SJSA1 (cell line): ENCODE results near the gene RSAD2. TPM values are rescaled to one million over a fixed set of nuclear protein-coding genes. Genes with fewer than 3 reads are reported as not detected.

Source experiments
- DNase-seq, 2 experiments: peaks; one replicate each; pipeline ENCODE4 v3.0.0-alpha.2; 2015 to 2020; ENCODE audit warnings: low spot score in 2 of 2, low read depth in 1 of 2
- H3K27ac ChIP-seq: fragments of 250-450 bp; sonication (Bioruptor Pico); 2 replicates; pipeline ENCODE4 v1.5.1; 2020; ENCODE audit warnings: mild to moderate bottlenecking, moderate library complexity
- H3K27me3 ChIP-seq: fragments of 250-450 bp; sonication (Bioruptor Pico); replicated peaks from 2 replicates; pipeline ENCODE4 v1.5.1; 2020; ENCODE audit warnings: mild to moderate bottlenecking, moderate library complexity
- H3K36me3 ChIP-seq: fragments of 250-450 bp; sonication (Bioruptor Pico); 2 replicates; pipeline ENCODE4 v1.5.1; 2020; ENCODE audit warnings: mild to moderate bottlenecking
- H3K4me1 ChIP-seq: fragments of 250-450 bp; sonication (Bioruptor Pico); replicated peaks from 2 replicates; pipeline ENCODE4 v1.6.1; 2021; ENCODE audit warnings: mild to moderate bottlenecking
- H3K4me3 ChIP-seq: fragments of 250-450 bp; sonication (Bioruptor Pico); 2 replicates; pipeline ENCODE4 v1.5.1; 2020; ENCODE audit warnings: mild to moderate bottlenecking
- H3K9me3 ChIP-seq: fragments of 250-450 bp; sonication (Bioruptor Pico); replicated peaks from 2 replicates; pipeline ENCODE4 v1.5.1; 2020; ENCODE audit warnings: mild to moderate bottlenecking
- total RNA-seq: library from RNA; depleted of rRNA; stranded (reverse); fragments of >200 nt; shearing (Covaris generic); gene quantifications from 2 replicates; pipeline ENCODE4 v1.2.3, GENCODE V29; 2014

Gene RSAD2
- total RNA-seq, 1 experiment from 2014 or later: not detected

- DNase-seq: peak; percentile 71
- H3K4me3 ChIP-seq: no peak overlapping the region
- peaks cover 27% of the 10 kb centered on the region for H3K4me1 ChIP-seq
- no peaks in the 10 kb centered on the region; the same call in 1 of the 2 replicates for H3K36me3 ChIP-seq
- peak overlapping the region; percentile 52 for H3K27ac ChIP-seq
- no peaks in the 10 kb centered on the region for H3K27me3 ChIP-seq
- no peaks in the 10 kb centered on the region for H3K9me3 ChIP-seq
Observed at GRCh38 chr2:6919901-6920742, 42.5 kb downstream of the RSAD2 start.

GRCh38 chr2:6920743-6921064, 43.1 kb downstream of the RSAD2 start:
- DNase-seq: no peak
- Histone ChIP-seq H3K4me3 (no peak overlapping the region), H3K4me1 (peaks cover 27% of the 10 kb centered on the region), H3K9me3 (no peaks in the 10 kb centered on the region), H3K36me3 (no peaks in the 10 kb centered on the region; the same call in 1 of the 2 replicates), H3K27ac (peak overlapping the region; percentile 52), H3K27me3 (no peaks in the 10 kb centered on the region)

GRCh38 chr2:6921321-6921922, 43.8 kb downstream of the RSAD2 start:
- DNase-seq: no peak
- H3K27ac ChIP-seq: no peak overlapping the region
- no peaks in the 10 kb centered on the region for H3K9me3 ChIP-seq
- no peak overlapping the region for H3K4me3 ChIP-seq
- H3K36me3 ChIP-seq: no peaks in the 10 kb centered on the region; the same call in 1 of the 2 replicates
- H3K4me1 ChIP-seq: peaks cover 27% of the 10 kb centered on the region
- no peaks in the 10 kb centered on the region for H3K27me3 ChIP-seq

- Histone ChIP-seq H3K27me3 (no peaks in the 10 kb centered on the region), H3K4me3 (no peak overlapping the region), H3K36me3 (no peaks in the 10 kb centered on the region; the same call in 1 of the 2 replicates), H3K9me3 (no peaks in the 10 kb centered on the region), H3K4me1 (peaks cover 24% of the 10 kb centered on the region), H3K27ac (no peak overlapping the region)
- DNase-seq: no peak
Observed at GRCh38 chr2:6922201-6922656, 44.7 kb downstream of the RSAD2 start.

GRCh38 chr2:6923319-6923718, 45.7 kb downstream of the RSAD2 start:
- Histone ChIP-seq H3K4me1 (peaks cover 19% of the 10 kb centered on the region), H3K36me3 (no peaks in the 10 kb centered on the region), H3K4me3 (no peak overlapping the region), H3K9me3 (no peaks in the 10 kb centered on the region), H3K27me3 (no peaks in the 10 kb centered on the region), H3K27ac (no peak overlapping the region)
- DNase-seq: no peak

GRCh38 chr2:6924101-6924923, 46.7 kb downstream of the RSAD2 start:
- H3K4me3 ChIP-seq: no peak overlapping the region
- H3K4me1 ChIP-seq: peaks cover 19% of the 10 kb centered on the region
- DNase-seq: no peak
- H3K27ac ChIP-seq: no peak overlapping the region
- H3K36me3 ChIP-seq: no peaks in the 10 kb centered on the region
- no peaks in the 10 kb centered on the region for H3K9me3 ChIP-seq
- H3K27me3 ChIP-seq: no peaks in the 10 kb centered on the region

- no peak overlapping the region for H3K4me3 ChIP-seq
- no peak overlapping the region for H3K27ac ChIP-seq
- H3K4me1 ChIP-seq: peaks cover 12% of the 10 kb centered on the region
- no peak for DNase-seq
- no peaks in the 10 kb centered on the region for H3K27me3 ChIP-seq
- H3K36me3 ChIP-seq: no peaks in the 10 kb centered on the region
- no peaks in the 10 kb centered on the region for H3K9me3 ChIP-seq
Observed at GRCh38 chr2:6924924-6925409, 47.4 kb downstream of the RSAD2 start.

GRCh38 chr2:6926071-6926732, 48.6 kb downstream of the RSAD2 start:
- no peaks in the 10 kb centered on the region for H3K27me3 ChIP-seq
- H3K4me3 ChIP-seq: no peak overlapping the region
- no peak overlapping the region for H3K27ac ChIP-seq
- H3K4me1 ChIP-seq: peaks cover 2% of the 10 kb centered on the region
- DNase-seq: no peak
- no peaks in the 10 kb centered on the region for H3K36me3 ChIP-seq
- H3K9me3 ChIP-seq: no peaks in the 10 kb centered on the region

GRCh38 chr2:6927186-6927585, 49.6 kb downstream of the RSAD2 start:
- no peaks in the 10 kb centered on the region for H3K4me1 ChIP-seq
- no peaks in the 10 kb centered on the region for H3K9me3 ChIP-seq
- no peaks in the 10 kb centered on the region for H3K36me3 ChIP-seq
- no peak overlapping the region for H3K27ac ChIP-seq
- no peak overlapping the region for H3K4me3 ChIP-seq
- no peak for DNase-seq
- H3K27me3 ChIP-seq: no peaks in the 10 kb centered on the region

GRCh38 chr2:6927753-6928152, 50.2 kb downstream of the RSAD2 start:
- Histone ChIP-seq H3K4me3 (no peak overlapping the region), H3K9me3 (no peaks in the 10 kb centered on the region), H3K36me3 (no peaks in the 10 kb centered on the region), H3K27me3 (no peaks in the 10 kb centered on the region), H3K27ac (no peak overlapping the region), H3K4me1 (no peaks in the 10 kb centered on the region)
- no peak for DNase-seq

- Histone ChIP-seq H3K4me3 (no peak overlapping the region), H3K36me3 (no peaks in the 10 kb centered on the region), H3K27me3 (no peaks in the 10 kb centered on the region), H3K9me3 (no peaks in the 10 kb centered on the region), H3K4me1 (no peaks in the 10 kb centered on the region), H3K27ac (no peak overlapping the region)
- no peak for DNase-seq
Observed at GRCh38 chr2:6928452-6928851, 50.9 kb downstream of the RSAD2 start.

- no peak for DNase-seq
- Histone ChIP-seq H3K27ac (no peak overlapping the region), H3K4me3 (no peak overlapping the region), H3K9me3 (no peaks in the 10 kb centered on the region), H3K27me3 (no peaks in the 10 kb centered on the region), H3K36me3 (no peaks in the 10 kb centered on the region), H3K4me1 (no peaks in the 10 kb centered on the region)
Observed at GRCh38 chr2:6929196-6929819, 51.7 kb downstream of the RSAD2 start.
